Sigmoid colon (tissue), 7 donors: ENCODE data around the gene KCNE5. TPM values are rescaled to one million over a fixed set of nuclear protein-coding genes. Genes with fewer than 3 reads are reported as not detected.
"Not testable (repeated sequence)": the region's sequence is repeated elsewhere in the genome, so short reads cannot be mapped to it uniquely, and the experiment has no call there.

Experiments
- DNase-seq: peaks from one replicate; pipeline ENCODE4 v3.0.0-alpha.2; 2019
- H3K27ac ChIP-seq, 4 donors: fragments of 200-600 bp; sonication (generic); one replicate each; pipeline ENCODE4 v1.5.1; 2016 to 2019; ENCODE audit warnings: mild to moderate bottlenecking in 1 of 4
- H3K27me3 ChIP-seq, 3 donors: fragments of 200-600 bp; sonication (generic); one replicate each; pipeline ENCODE4 v1.5.1; 2019; ENCODE audit warnings: mild to moderate bottlenecking in 1 of 3
- H3K36me3 ChIP-seq, 4 donors: fragments of 200-600 bp; sonication (generic); one replicate each; pipeline ENCODE4 v1.5.1; 2016 to 2019
- H3K4me1 ChIP-seq, 4 donors: fragments of 200-600 bp; sonication (generic); one replicate each; pipeline ENCODE4 v1.5.1; 2017 to 2019
- H3K4me3 ChIP-seq, 4 donors: fragments of 200-600 bp; sonication (generic); one replicate each; pipeline ENCODE4 v1.5.1; 2017 to 2019; ENCODE audit warnings: mild to moderate bottlenecking in 2 of 4, moderate library complexity in 1 of 4
- H3K9me3 ChIP-seq, 4 donors: fragments of 200-600 bp in 3 of 4; sonication (generic) in 3 of 4; one replicate each; pipeline versions ENCODE4 v1.5.1 to v1.6.1; 2013 to 2019
- EP300 ChIP-seq, 4 donors: sonication (generic); formaldehyde crosslinking; IDR thresholded peaks; one replicate each; pipeline ENCODE4 v1.6.1; 2017; ENCODE audit warnings: antibody characterized with exemption in 4 of 4
- POLR2A ChIP-seq, 2 donors: fragments of 450-650 bp; IDR thresholded peaks; one replicate each; pipeline ENCODE4 v1.6.1; 2016; ENCODE audit warnings: antibody characterized with exemption in 2 of 2, mild to moderate bottlenecking in 2 of 2, moderate library complexity in 2 of 2
- POLR2AphosphoS5 ChIP-seq, 4 donors: sonication (generic); formaldehyde crosslinking; IDR thresholded peaks; one replicate each; pipeline ENCODE4 v1.6.1; 2017; ENCODE audit warnings: antibody characterized with exemption in 4 of 4
- WGBS, 2 donors: extraction: QIAGEN DNeasy Blood & Tissue Kit; methylation state at CpG; one replicate each; pipeline ENCODE4 v1.1.7; 2013; 5-methylcytosine and 5-hydroxymethylcytosine counted together
- intact Hi-C: fragments of 100-400 bp; cut with DNase I; formaldehyde crosslinking; loops from one replicate; pipeline ENCODE4 v1.15.1; 2023
- polyA plus RNA-seq, 3 donors: library from polyadenylated mRNA; stranded (reverse); fragments of 200-250 nt; gene quantifications; one replicate each; pipeline ENCODE4 v1.2.3, GENCODE V29; 2013
- small RNA-seq, 3 donors: library from RNA; depleted of rRNA; stranded (forward); fragments of <200 nt; gene quantifications; one replicate each; pipeline ENCODE3, GENCODE V24; 2016
- total RNA-seq, 4 donors: library from RNA; depleted of rRNA; stranded (reverse); fragments of >200 nt; gene quantifications; one replicate each; pipeline ENCODE4 v1.1.0, GENCODE V29; 2016
- TF ChIP-seq, protein P1 (sequence below), 4 experiments: fragments of 450-650 bp in 3 of 4; fragments of 200-600 bp in 1 of 4; IDR thresholded peaks; one replicate each; pipeline ENCODE4 v1.5.1; 2016 to 2019; ENCODE audit warnings: antibody characterized with exemption in 4 of 4, mild to moderate bottlenecking in 3 of 4, moderate library complexity in 2 of 4
- donor health status: healthy with polysubstance abuse.
- donor health status: Bipolar disorder and iron deficiency.
- donor health status: healthy.

The KCNE5 gene
- total and polyA plus RNA-seq, 7 donors = 0.33 TPM; not detected in 6

- no peaks in the 10 kb centered on the region for H3K9me3 ChIP-seq
- intact Hi-C loops = no loop called here
- no peaks in the 10 kb centered on the region for H3K4me1 ChIP-seq
- H3K27ac ChIP-seq = no peak overlapping the region
- H3K36me3 ChIP-seq = no peaks in the 10 kb centered on the region
- no peak overlapping the region for H3K4me3 ChIP-seq
- 76 to 82% methylated on average over 1 of the region's 1 CpG for WGBS, 2 donors
- DNase-seq = no peak
- no peaks in the 10 kb centered on the region for H3K27me3 ChIP-seq
- TF ChIP-seq EP300 (IDR thresholded peaks at IDR 0.05) (no peak), POLR2A (IDR thresholded peaks at IDR 0.05) (no peak), POLR2AphosphoS5 (IDR thresholded peaks at IDR 0.05) (no peak)
- TF ChIP-seq, protein P1, sequence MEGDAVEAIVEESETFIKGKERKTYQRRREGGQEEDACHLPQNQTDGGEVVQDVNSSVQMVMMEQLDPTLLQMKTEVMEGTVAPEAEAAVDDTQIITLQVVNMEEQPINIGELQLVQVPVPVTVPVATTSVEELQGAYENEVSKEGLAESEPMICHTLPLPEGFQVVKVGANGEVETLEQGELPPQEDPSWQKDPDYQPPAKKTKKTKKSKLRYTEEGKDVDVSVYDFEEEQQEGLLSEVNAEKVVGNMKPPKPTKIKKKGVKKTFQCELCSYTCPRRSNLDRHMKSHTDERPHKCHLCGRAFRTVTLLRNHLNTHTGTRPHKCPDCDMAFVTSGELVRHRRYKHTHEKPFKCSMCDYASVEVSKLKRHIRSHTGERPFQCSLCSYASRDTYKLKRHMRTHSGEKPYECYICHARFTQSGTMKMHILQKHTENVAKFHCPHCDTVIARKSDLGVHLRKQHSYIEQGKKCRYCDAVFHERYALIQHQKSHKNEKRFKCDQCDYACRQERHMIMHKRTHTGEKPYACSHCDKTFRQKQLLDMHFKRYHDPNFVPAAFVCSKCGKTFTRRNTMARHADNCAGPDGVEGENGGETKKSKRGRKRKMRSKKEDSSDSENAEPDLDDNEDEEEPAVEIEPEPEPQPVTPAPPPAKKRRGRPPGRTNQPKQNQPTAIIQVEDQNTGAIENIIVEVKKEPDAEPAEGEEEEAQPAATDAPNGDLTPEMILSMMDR (IDR thresholded peaks at IDR 0.05) = no peak
Measured at GRCh38 chrX:109578916-109579315, 46.1 kb downstream of the KCNE5 start.

DNA sequence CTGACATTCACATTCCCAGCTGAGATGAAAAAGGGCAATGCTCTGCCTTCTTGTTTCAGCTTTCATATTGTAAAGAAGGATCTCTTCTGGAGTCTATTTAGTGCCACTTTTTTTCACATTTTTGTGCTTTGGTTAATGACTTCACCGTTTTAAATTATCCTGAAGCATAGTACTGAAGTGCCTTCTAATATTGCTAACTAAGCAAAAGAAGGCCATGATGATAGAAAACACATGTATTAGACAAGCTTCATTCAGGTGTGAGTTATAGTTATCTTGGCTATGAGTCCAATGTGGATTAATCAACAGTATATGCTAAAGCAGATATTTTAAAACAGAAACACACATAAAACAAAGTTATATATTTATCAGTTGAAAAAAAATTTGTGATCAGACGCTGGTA, 47.9 kb downstream of the KCNE5 start:
- Histone ChIP-seq H3K9me3 (no peaks in the 10 kb centered on the region), H3K36me3 (no peaks in the 10 kb centered on the region), H3K4me3 (no peak overlapping the region), H3K27me3 (no peaks in the 10 kb centered on the region), H3K27ac (no peak overlapping the region), H3K4me1 (no peaks in the 10 kb centered on the region)
- TF ChIP-seq, protein P1 (IDR thresholded peaks at IDR 0.05) = no peak
- TF ChIP-seq POLR2A (IDR thresholded peaks at IDR 0.05) (no peak), EP300 (IDR thresholded peaks at IDR 0.05) (no peak), POLR2AphosphoS5 (IDR thresholded peaks at IDR 0.05) (no peak)
- no peak for DNase-seq
- intact Hi-C loops = no loop called here
- 86 to 93% methylated on average over 2 of the region's 2 CpGs for WGBS, 2 donors

GRCh38 chrX:109576083-109576482, 48.9 kb downstream of the KCNE5 start:
- DNase-seq, H3K4me3 ChIP-seq, H3K9me3 ChIP-seq, H3K36me3 ChIP-seq, intact Hi-C loops, H3K4me1 ChIP-seq, H3K27me3 ChIP-seq, H3K27ac ChIP-seq: not testable (repeated sequence)
- WGBS, 2 donors = 41 to 63% methylated on average over 4 of the region's 4 CpGs

Small RNAs within 50 kb of the gene (small RNA-seq; reads per million reads assigned to genes)
- 0 reads per million in 3 donors for gene AL118496.2

Other genes starting within 250 kb of the KCNE5 start
- under 1 TPM in 1 of 4 donors, not detected in 3; 0.28 TPM for gene GUCY2F, start 143.1 kb downstream of the KCNE5 start, total RNA-seq
- gene GUCY2F, start 143.1 kb downstream of the KCNE5 start, polyA plus RNA-seq = not detected
- gene NXT2, start 88.3 kb downstream of the KCNE5 start, total RNA-seq = 1 to 10 TPM; 2.4 to 3.6 (median 3.4) TPM
- gene NXT2, start 88.3 kb downstream of the KCNE5 start, polyA plus RNA-seq = 10 to 100 TPM in 2 of 3 donors, 1 to 10 TPM in 1; 5.6 to 11.4 (median 10.2) TPM
- 10 to 100 TPM; 31.3 to 45.3 (median 39.6) TPM for gene ACSL4, start 108.1 kb upstream of the KCNE5 start, total RNA-seq
- gene ACSL4, start 108.1 kb upstream of the KCNE5 start, polyA plus RNA-seq = 10 to 100 TPM in 1 of 3 donors, 1 to 10 TPM in 2; 6.9 to 11.5 (median 7.2) TPM